Suprapubic skin (tissue), 4 donors: ENCODE data around the gene CHAT. TPM values are rescaled to one million over a fixed set of nuclear protein-coding genes. Genes with fewer than 3 reads are reported as not detected.

Experiments
- DNase-seq, 2 donors: peaks; one replicate each; pipeline ENCODE4 v3.0.0-alpha.2; 2019; ENCODE audit warnings: low spot score in 2 of 2
- H3K27ac ChIP-seq: fragments of 200-600 bp; sonication (generic); one replicate; pipeline ENCODE4 v1.5.1; 2019
- H3K27me3 ChIP-seq: fragments of 200-600 bp; sonication (generic); one replicate; pipeline ENCODE4 v1.5.1; 2019
- H3K36me3 ChIP-seq: fragments of 200-600 bp; sonication (generic); one replicate; pipeline ENCODE4 v1.5.1; 2019
- H3K4me1 ChIP-seq: fragments of 200-600 bp; sonication (generic); one replicate; pipeline ENCODE4 v1.5.1; 2019
- H3K4me3 ChIP-seq: fragments of 200-600 bp; sonication (generic); one replicate; pipeline ENCODE4 v1.5.1; 2019; ENCODE audit warnings: mild to moderate bottlenecking
- H3K9me3 ChIP-seq: fragments of 200-600 bp; sonication (generic); one replicate; pipeline ENCODE4 v1.5.1; 2019
- EP300 ChIP-seq: sonication (generic); formaldehyde crosslinking; IDR thresholded peaks from one replicate; pipeline ENCODE4 v1.6.1; 2017; ENCODE audit warnings: antibody characterized with exemption
- POLR2A ChIP-seq, 2 donors: fragments of 450-650 bp; IDR thresholded peaks; one replicate each; pipeline ENCODE4 v1.6.1; 2017; ENCODE audit warnings: antibody characterized with exemption in 2 of 2, mild to moderate bottlenecking in 2 of 2, moderate library complexity in 2 of 2
- POLR2AphosphoS5 ChIP-seq, 3 donors: sonication (generic); formaldehyde crosslinking; IDR thresholded peaks; one replicate each; pipeline ENCODE4 v1.6.1; 2017; ENCODE audit warnings: antibody characterized with exemption in 3 of 3
- WGBS: methylation state at CpG from one replicate; pipeline ENCODE4 v1.1.5; 2018; 5-methylcytosine and 5-hydroxymethylcytosine counted together
- total RNA-seq, 4 donors: library from RNA; depleted of rRNA; stranded (reverse); fragments of >200 nt; gene quantifications; one replicate each; pipeline ENCODE4 v1.1.0, GENCODE V29; 2016
- TF ChIP-seq, protein P1 (sequence below), 2 donors: fragments of 200-600 bp in 1 of 2; fragments of 450-650 bp in 1 of 2; sonication (generic) in 1 of 2; IDR thresholded peaks; one replicate each; pipeline ENCODE4 v1.5.1; 2016 to 2019; ENCODE audit warnings: antibody characterized with exemption in 2 of 2, mild to moderate bottlenecking in 1 of 2, moderate library complexity in 1 of 2

CHAT gene
- total RNA-seq, 4 donors from 2014 or later: not detected

DNA sequence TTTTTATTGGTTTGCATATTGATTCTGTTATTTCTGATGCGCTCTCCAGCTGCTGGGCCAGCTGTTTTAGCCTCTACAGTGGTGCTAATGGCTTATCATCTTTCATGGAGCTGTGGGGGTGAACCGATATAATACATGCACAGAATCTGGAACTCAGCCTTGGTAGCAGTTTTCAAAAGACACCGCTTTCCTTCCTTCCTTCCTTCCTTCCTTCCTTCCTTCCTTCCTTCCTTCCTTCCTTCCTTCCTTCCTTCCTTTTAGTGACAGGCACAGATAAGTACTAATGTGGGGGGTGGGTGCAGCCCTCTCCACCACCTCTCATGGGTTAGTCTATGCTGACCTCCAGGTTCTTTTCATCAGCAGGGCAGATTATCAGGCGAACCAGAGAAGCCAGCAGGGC is 33.7 kb downstream of the CHAT start:
- H3K27ac ChIP-seq: no peak overlapping the region
- 75% methylated on average over 4 of the region's 4 CpGs for WGBS
- no peak overlapping the region for H3K4me3 ChIP-seq
- DNase-seq: no peak
- no peaks in the 10 kb centered on the region for H3K9me3 ChIP-seq
- no peaks in the 10 kb centered on the region for H3K4me1 ChIP-seq
- peaks cover 24% of the 10 kb centered on the region for H3K27me3 ChIP-seq
- no peaks in the 10 kb centered on the region for H3K36me3 ChIP-seq
- TF ChIP-seq, protein P1, sequence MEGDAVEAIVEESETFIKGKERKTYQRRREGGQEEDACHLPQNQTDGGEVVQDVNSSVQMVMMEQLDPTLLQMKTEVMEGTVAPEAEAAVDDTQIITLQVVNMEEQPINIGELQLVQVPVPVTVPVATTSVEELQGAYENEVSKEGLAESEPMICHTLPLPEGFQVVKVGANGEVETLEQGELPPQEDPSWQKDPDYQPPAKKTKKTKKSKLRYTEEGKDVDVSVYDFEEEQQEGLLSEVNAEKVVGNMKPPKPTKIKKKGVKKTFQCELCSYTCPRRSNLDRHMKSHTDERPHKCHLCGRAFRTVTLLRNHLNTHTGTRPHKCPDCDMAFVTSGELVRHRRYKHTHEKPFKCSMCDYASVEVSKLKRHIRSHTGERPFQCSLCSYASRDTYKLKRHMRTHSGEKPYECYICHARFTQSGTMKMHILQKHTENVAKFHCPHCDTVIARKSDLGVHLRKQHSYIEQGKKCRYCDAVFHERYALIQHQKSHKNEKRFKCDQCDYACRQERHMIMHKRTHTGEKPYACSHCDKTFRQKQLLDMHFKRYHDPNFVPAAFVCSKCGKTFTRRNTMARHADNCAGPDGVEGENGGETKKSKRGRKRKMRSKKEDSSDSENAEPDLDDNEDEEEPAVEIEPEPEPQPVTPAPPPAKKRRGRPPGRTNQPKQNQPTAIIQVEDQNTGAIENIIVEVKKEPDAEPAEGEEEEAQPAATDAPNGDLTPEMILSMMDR (IDR thresholded peaks at IDR 0.05): no peak
- TF ChIP-seq POLR2AphosphoS5 (IDR thresholded peaks at IDR 0.05) (no peak), EP300 (no peak), POLR2A (IDR thresholded peaks at IDR 0.05) (no peak)

DNA sequence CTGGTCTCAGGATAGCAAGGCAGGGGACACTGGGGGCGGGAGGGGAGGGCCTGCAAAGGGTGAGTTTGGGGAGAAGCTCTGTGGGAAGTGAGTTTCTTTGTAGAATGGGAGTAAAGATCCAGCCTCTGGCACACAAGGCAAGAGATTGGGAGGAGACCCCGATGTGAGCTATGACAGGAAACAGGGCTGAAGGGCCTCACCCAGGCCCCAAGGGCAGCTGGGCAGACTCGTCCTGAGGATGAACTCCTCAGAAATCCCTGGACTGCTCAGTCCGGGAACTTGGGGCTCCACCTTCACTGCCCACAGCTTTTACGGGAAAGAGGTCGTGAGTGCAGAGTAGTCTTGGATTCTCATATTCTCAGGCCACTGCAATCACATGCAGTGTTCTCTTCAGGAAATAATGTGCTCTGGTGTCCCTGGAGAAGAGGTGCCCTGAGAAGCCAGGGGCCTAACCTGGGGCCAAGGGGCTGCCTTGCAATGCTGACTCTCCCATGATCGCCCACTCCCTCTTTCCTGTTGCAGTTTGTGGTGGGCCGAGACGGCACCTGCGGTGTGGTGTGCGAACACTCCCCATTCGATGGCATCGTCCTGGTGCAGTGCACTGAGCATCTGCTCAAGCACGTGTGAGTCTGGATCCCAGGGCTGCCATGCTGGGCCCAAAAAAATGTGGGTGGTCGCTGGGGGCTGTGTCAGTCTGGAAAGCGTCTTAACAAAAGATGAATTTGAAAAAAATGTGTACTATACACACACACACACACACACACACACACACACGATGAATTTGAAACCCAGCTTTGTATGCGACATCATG is 34.4 kb downstream of the CHAT start:
- Histone ChIP-seq H3K27me3 (peaks cover 23% of the 10 kb centered on the region), H3K4me1 (no peaks in the 10 kb centered on the region), H3K27ac (no peak overlapping the region), H3K9me3 (no peaks in the 10 kb centered on the region), H3K4me3 (no peak overlapping the region), H3K36me3 (no peaks in the 10 kb centered on the region)
- TF ChIP-seq, protein P1 (IDR thresholded peaks at IDR 0.05): no peak
- TF ChIP-seq POLR2AphosphoS5 (IDR thresholded peaks at IDR 0.05) (no peak), EP300 (no peak), POLR2A (IDR thresholded peaks at IDR 0.05) (no peak)
- WGBS: 74% methylated on average over 18 of the region's 18 CpGs
- DNase-seq: peak in 1 of 2 donors; percentile 31

DNA sequence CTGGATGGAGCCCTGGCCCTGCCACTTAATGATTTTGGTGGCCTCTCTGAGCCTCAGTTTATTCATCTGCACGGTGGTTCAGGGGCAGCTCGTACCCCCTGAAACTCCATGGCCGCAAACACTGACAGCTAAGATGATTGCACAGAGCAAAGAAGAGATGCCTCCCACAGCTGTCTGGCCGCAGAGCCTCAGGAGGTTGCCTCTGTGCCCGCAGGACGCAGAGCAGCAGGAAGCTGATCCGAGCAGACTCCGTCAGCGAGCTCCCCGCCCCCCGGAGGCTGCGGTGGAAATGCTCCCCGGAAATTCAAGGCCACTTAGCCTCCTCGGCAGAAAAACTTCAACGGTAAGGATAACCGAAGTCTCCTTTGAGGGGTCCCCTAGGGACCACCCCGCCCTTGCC is 35.5 kb downstream of the CHAT start:
- DNase-seq: peak in 1 of 2 donors; percentile 50

DNA sequence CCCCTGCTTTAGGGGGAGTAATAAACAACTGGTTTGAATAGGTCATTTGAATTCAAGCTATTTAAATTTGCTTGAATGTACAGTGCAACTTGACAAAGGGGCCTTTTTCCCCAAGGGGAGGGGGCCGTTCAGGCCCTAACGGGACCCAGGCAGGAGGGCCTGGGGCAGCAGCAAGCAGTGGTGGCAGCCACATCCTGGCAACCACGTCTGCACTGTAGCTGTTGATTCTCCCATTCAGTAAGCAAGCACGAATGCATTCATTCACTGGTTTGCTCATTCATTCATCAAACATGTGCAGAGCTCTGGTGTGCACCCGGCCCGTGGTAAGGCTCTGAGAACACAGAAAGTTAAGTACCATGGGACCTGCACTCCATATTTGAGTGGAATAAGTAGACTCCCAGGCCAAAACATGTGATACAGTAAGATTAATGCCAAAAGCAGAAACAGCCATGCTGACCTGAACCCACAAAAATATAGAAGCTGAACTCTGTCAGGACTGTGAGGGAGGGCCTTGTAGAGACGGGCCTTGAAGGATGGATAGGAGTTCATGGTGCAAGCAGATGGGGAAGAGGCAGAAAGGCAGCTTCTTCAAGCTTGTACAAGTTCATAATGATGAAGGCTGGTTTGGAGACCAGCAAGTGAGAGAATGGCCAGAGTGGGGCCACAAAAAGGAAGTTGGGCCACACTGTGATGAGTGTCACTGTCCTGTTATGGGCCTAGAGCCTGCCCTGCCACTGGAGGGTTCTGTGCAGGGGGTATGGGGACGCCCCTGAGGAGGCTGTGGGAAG is 36.3 kb downstream of the CHAT start:
- H3K27me3 ChIP-seq: peaks cover 23% of the 10 kb centered on the region
- no peak for DNase-seq
- no peaks in the 10 kb centered on the region for H3K4me1 ChIP-seq
- 55% methylated on average over 8 of the region's 8 CpGs for WGBS
- H3K9me3 ChIP-seq: no peaks in the 10 kb centered on the region
- no peak overlapping the region for H3K4me3 ChIP-seq
- no peaks in the 10 kb centered on the region for H3K36me3 ChIP-seq
- TF ChIP-seq POLR2A (IDR thresholded peaks at IDR 0.05): no peak
- TF ChIP-seq, protein P1 (IDR thresholded peaks at IDR 0.05): no peak
- no peak for TF ChIP-seq EP300
- no peak for TF ChIP-seq POLR2AphosphoS5 (IDR thresholded peaks at IDR 0.05)
- no peak overlapping the region for H3K27ac ChIP-seq

More for the DNA sequence above, 35.5 kb downstream of the CHAT start:
- Histone ChIP-seq H3K36me3 (no peaks in the 10 kb centered on the region), H3K27me3 (peaks cover 21% of the 10 kb centered on the region), H3K9me3 (no peaks in the 10 kb centered on the region), H3K4me1 (no peaks in the 10 kb centered on the region), H3K4me3 (no peak overlapping the region), H3K27ac (no peak overlapping the region)
- 24% methylated on average over 9 of the region's 17 CpGs for WGBS
- TF ChIP-seq EP300: no peak
- no peak for TF ChIP-seq POLR2AphosphoS5 (IDR thresholded peaks at IDR 0.05)
- no peak for TF ChIP-seq POLR2A (IDR thresholded peaks at IDR 0.05)
- TF ChIP-seq, protein P1 (IDR thresholded peaks at IDR 0.05): no peak

DNA sequence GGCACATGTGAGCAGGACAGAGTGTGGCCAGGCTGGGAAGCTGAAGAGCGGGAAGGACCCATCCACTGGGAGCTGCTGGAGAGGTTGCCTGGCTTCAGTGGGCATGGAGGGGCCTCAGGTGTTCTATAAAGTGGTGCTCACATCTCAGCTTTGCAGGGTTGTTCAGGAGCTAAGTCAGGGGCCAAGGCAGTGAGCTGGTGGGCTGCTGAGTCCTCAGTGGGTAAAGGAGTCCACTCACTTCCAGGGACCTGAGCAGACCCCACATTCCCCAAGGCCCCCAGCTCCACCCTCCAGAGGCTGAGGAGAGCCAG is 36.8 kb downstream of the CHAT start:
- H3K27me3 ChIP-seq: peaks cover 18% of the 10 kb centered on the region

More for the DNA sequence above, 36.8 kb downstream of the CHAT start:
- peak in 1 of 2 donors; percentile 54 for DNase-seq
- H3K4me1 ChIP-seq: no peaks in the 10 kb centered on the region
- H3K27ac ChIP-seq: no peak overlapping the region
- no peaks in the 10 kb centered on the region for H3K9me3 ChIP-seq
- H3K36me3 ChIP-seq: no peaks in the 10 kb centered on the region
- no peak overlapping the region for H3K4me3 ChIP-seq
- TF ChIP-seq POLR2A (IDR thresholded peaks at IDR 0.05): no peak
- TF ChIP-seq POLR2AphosphoS5 (IDR thresholded peaks at IDR 0.05): no peak
- TF ChIP-seq EP300: no peak
- TF ChIP-seq, protein P1 (IDR thresholded peaks at IDR 0.05): no peak
- 100% methylated on average over 1 of the region's 1 CpG for WGBS
